Measurements from ENCODE around the gene FGD5.
A peak's percentile ranks its signal among the peaks of the same experiment; 100 is the strongest.

The FGD5 gene

GRCh38 chr3:14801668-14802380 lies 16.9 kb upstream of the FGD5 start:
- no peaks in the 10 kb centered on the region for H3K36me3 ChIP-seq (ENCODE audit: control insufficient read depth in 1 of 2, insufficient read depth in 2 of 2, low read depth in 1 of 2, low read length in 2 of 2)
- H2BK120ac ChIP-seq (ENCODE audit: low read depth, low read length): no peak overlapping the region
- H2BK12ac ChIP-seq (ENCODE audit: low read length in 2 of 2): no peak overlapping the region
- no peaks in the 10 kb centered on the region for H3K79me1 ChIP-seq (replicated peaks; ENCODE audit: low read length, poor library complexity, severe bottlenecking)
- H2BK15ac ChIP-seq (ENCODE audit: low read depth, poor library complexity, severe bottlenecking): no peak overlapping the region
- no peak overlapping the region for H4K91ac ChIP-seq (ENCODE audit: low read length)
- no peak overlapping the region for H4K8ac ChIP-seq (ENCODE audit: low read length)
- H3K4me2 ChIP-seq (ENCODE audit: low read length, poor library complexity, severe bottlenecking): no peak overlapping the region
- DNase-seq: no peak
- no peaks in the 10 kb centered on the region for H3K9me3 ChIP-seq (ENCODE audit: control insufficient read depth, low read length)
- H3K14ac ChIP-seq (ENCODE audit: low read length in 2 of 2): no peak overlapping the region
- peaks cover 49 to 56% of the 10 kb centered on the region in 2 experiments for H3K27me3 ChIP-seq (ENCODE audit: control insufficient read depth in 1 of 2, insufficient read depth in 1 of 2, low read length in 2 of 2)
- H3K4me1 ChIP-seq (ENCODE audit: control insufficient read depth, insufficient read depth, low read depth, low read length): peaks cover 1% of the 10 kb centered on the region
- WGBS: 74% methylated on average over 9 of the region's 10 CpGs
- H2AK5ac ChIP-seq (ENCODE audit: low read length, severe bottlenecking): no peak overlapping the region
- no peak overlapping the region for H3K4me3 ChIP-seq (ENCODE audit: insufficient read depth in 1 of 2, low read depth in 1 of 2, low read length in 2 of 2)
- no peak overlapping the region for H3K27ac ChIP-seq (ENCODE audit: low read length, poor library complexity, severe bottlenecking)
- H2BK5ac ChIP-seq (ENCODE audit: low read depth, low read length, poor library complexity, severe bottlenecking): no peak overlapping the region
- no peak overlapping the region for H2AFZ ChIP-seq (ENCODE audit: low read depth, low read length)
- H3K9ac ChIP-seq (ENCODE audit: low read length): no peak overlapping the region
- H3K18ac ChIP-seq (ENCODE audit: low read depth in 1 of 2, low read length in 2 of 2): no peak overlapping the region
- no peak overlapping the region for H3K23ac ChIP-seq (ENCODE audit: low read length in 2 of 2)
- H3K4ac ChIP-seq (ENCODE audit: low read depth in 1 of 2, low read length in 2 of 2): no peak overlapping the region

GRCh38 chr3:14802381-14802731 lies 16.4 kb upstream of the FGD5 start:
- Histone ChIP-seq H2BK12ac (ENCODE audit: low read length in 2 of 2) (no peak overlapping the region), H3K27ac (ENCODE audit: low read length, poor library complexity, severe bottlenecking) (no peak overlapping the region), H3K79me1 (replicated peaks; ENCODE audit: low read length, poor library complexity, severe bottlenecking) (no peaks in the 10 kb centered on the region), H4K91ac (ENCODE audit: low read length) (no peak overlapping the region), H2BK5ac (ENCODE audit: low read depth, low read length, poor library complexity, severe bottlenecking) (no peak overlapping the region), H3K36me3 (ENCODE audit: control insufficient read depth in 1 of 2, insufficient read depth in 2 of 2, low read depth in 1 of 2, low read length in 2 of 2) (no peaks in the 10 kb centered on the region), H4K8ac (ENCODE audit: low read length) (no peak overlapping the region), H3K4ac (ENCODE audit: low read depth in 1 of 2, low read length in 2 of 2) (no peak overlapping the region), H3K9me3 (ENCODE audit: control insufficient read depth, low read length) (no peaks in the 10 kb centered on the region), H2AFZ (ENCODE audit: low read depth, low read length) (no peak overlapping the region), H3K27me3 (ENCODE audit: control insufficient read depth in 1 of 2, insufficient read depth in 1 of 2, low read length in 2 of 2) (peaks cover 49 to 60% of the 10 kb centered on the region in 2 experiments), H3K14ac (ENCODE audit: low read length in 2 of 2) (no peak overlapping the region), H2BK120ac (ENCODE audit: low read depth, low read length) (no peak overlapping the region), H3K18ac (ENCODE audit: low read depth in 1 of 2, low read length in 2 of 2) (no peak overlapping the region), H3K4me2 (ENCODE audit: low read length, poor library complexity, severe bottlenecking) (no peak overlapping the region), H2BK15ac (ENCODE audit: low read depth, poor library complexity, severe bottlenecking) (no peak overlapping the region), H3K4me1 (ENCODE audit: control insufficient read depth, insufficient read depth, low read depth, low read length) (peaks cover 1% of the 10 kb centered on the region), H3K23ac (ENCODE audit: low read length in 2 of 2) (no peak overlapping the region), H2AK5ac (ENCODE audit: low read length, severe bottlenecking) (no peak overlapping the region), H3K4me3 (ENCODE audit: insufficient read depth in 1 of 2, low read depth in 1 of 2, low read length in 2 of 2) (no peak overlapping the region), H3K9ac (ENCODE audit: low read length) (no peak overlapping the region)
- 80% methylated on average over 7 of the region's 7 CpGs for WGBS
- DNase-seq: no peak

- WGBS: 75% methylated on average over 9 of the region's 13 CpGs
Observed at GRCh38 chr3:14803101-14803980, 15.4 kb upstream of the FGD5 start.

More at GRCh38 chr3:14803101-14803980, 15.4 kb upstream of the FGD5 start:
- Histone ChIP-seq H3K23ac (ENCODE audit: low read length in 2 of 2) (no peak overlapping the region), H4K8ac (ENCODE audit: low read length) (no peak overlapping the region), H3K4me1 (ENCODE audit: control insufficient read depth, insufficient read depth, low read depth, low read length) (peaks cover 1% of the 10 kb centered on the region), H2BK120ac (ENCODE audit: low read depth, low read length) (no peak overlapping the region), H3K27ac (ENCODE audit: low read length, poor library complexity, severe bottlenecking) (no peak overlapping the region), H3K36me3 (ENCODE audit: control insufficient read depth in 1 of 2, insufficient read depth in 2 of 2, low read depth in 1 of 2, low read length in 2 of 2) (no peaks in the 10 kb centered on the region), H3K4me3 (ENCODE audit: insufficient read depth in 1 of 2, low read depth in 1 of 2, low read length in 2 of 2) (no peak overlapping the region), H2BK15ac (ENCODE audit: low read depth, poor library complexity, severe bottlenecking) (no peak overlapping the region), H3K18ac (ENCODE audit: low read depth in 1 of 2, low read length in 2 of 2) (no peak overlapping the region), H2BK5ac (ENCODE audit: low read depth, low read length, poor library complexity, severe bottlenecking) (no peak overlapping the region), H2AK5ac (ENCODE audit: low read length, severe bottlenecking) (no peak overlapping the region), H4K91ac (ENCODE audit: low read length) (no peak overlapping the region), H3K4me2 (ENCODE audit: low read length, poor library complexity, severe bottlenecking) (no peak overlapping the region), H3K79me1 (replicated peaks; ENCODE audit: low read length, poor library complexity, severe bottlenecking) (no peaks in the 10 kb centered on the region), H2AFZ (ENCODE audit: low read depth, low read length) (no peak overlapping the region), H3K14ac (ENCODE audit: low read length in 2 of 2) (no peak overlapping the region), H3K4ac (ENCODE audit: low read depth in 1 of 2, low read length in 2 of 2) (no peak overlapping the region), H3K9ac (ENCODE audit: low read length) (peak overlapping the region; percentile 56), H2BK12ac (ENCODE audit: low read length in 2 of 2) (no peak overlapping the region), H3K27me3 (ENCODE audit: control insufficient read depth in 1 of 2, insufficient read depth in 1 of 2, low read length in 2 of 2) (peaks cover 53 to 69% of the 10 kb centered on the region in 2 experiments), H3K9me3 (ENCODE audit: control insufficient read depth, low read length) (no peaks in the 10 kb centered on the region)
- no peak for DNase-seq
